HG03135 (cell line): ENCODE results near the gene GALNT16.
"Not testable (repeated sequence)": the region's sequence is repeated elsewhere in the genome, so short reads cannot be mapped to it uniquely, and the experiment has no call there.

ENCODE experiments used
- ATAC-seq: cut with Tn5 transposase; IDR thresholded peaks from one replicate; pipeline ENCODE4 v1.9.1; 2021; ENCODE audit warnings: mild to moderate bottlenecking, moderate library complexity; ENCODE audit not compliant: unreplicated experiment

GALNT16 gene

DNA sequence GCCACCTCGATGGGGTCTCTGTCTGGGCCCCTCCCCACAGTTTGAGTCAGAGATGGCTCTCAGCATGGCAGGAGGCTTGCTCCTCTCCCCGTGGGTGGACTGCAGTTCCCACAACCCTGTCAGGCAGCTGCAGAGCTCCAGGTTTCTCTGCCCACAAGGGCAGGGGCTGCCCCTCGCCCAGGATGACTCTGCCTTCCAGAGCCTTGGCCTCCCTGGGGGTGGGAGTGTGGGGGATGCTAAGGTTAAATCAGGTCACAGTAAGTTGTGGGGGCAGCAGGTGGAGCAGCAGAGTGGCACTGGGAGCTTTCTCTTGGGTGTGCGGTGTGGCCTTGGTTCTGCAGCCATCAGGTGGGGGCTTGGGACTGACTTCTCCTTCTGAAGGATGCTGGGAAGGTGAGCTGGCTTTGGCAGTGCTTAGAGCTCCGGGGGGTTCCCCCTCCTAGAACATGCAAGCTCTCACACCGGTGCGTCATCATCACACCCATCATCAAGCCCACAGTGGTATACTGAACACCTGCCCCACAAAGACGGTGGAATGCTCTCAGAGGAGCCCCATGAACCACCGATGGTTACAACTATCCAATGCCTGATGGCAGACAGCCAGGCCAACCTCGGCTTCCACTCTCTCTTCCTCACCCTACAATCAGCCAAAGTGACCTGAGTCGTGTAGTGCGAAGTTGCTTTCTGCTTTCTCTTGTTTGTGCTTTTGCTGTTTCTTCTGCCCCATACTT is 98.4 kb downstream of the GALNT16 start:
- ATAC-seq: no peak

DNA sequence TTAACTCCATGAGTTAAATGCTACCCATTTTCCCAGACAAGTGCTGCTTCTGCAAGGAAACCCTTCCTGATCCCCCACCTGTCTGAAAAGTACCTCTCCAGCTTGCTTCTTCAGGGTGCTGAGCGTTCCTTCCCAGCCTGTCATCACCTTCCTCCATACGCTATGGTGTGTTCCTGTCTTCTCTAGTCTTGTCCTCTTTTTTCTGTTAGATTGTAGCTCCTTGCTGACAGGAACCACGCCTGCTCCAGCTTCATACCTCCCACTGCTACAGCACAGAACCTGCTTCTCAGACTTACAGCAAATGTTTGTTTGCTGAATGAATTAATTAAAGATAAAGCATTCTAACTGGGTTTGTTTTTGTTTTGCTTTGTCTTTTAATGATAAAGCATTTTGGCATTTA is 99.0 kb downstream of the GALNT16 start:
- ATAC-seq: no peak

DNA sequence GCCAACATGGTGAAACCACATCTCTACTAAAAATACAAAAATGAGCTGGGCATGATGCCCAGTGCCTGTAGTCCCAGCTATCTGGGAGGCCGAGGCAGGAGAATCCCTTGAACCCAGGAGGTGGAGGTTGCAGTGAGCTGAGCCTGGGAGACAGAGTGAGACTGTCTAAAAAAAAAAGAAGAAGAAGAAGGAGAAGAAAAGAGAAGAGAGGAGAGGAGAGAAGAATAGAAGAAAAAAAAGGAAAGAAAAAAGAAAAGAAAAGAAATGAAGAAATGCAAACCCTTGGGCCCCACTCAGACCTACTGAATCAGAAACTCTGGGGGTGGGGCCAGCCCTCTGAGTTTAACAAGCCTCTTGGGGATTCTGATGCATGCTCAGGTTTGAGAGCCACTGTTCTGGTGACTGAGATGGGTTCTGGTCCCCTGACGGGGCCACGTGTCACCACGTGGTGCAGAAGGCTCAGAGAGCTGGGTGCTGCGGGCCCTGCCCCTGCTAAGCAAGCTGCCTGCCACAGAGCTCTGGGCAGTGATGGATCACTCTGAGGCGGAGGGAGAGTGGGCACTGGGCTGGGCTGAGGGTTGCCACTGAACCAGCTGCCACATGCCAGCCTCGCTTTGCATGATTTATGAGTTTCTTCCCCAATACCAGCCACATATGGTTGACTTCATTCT is 100.6 kb downstream of the GALNT16 start:
- no peak for ATAC-seq

DNA sequence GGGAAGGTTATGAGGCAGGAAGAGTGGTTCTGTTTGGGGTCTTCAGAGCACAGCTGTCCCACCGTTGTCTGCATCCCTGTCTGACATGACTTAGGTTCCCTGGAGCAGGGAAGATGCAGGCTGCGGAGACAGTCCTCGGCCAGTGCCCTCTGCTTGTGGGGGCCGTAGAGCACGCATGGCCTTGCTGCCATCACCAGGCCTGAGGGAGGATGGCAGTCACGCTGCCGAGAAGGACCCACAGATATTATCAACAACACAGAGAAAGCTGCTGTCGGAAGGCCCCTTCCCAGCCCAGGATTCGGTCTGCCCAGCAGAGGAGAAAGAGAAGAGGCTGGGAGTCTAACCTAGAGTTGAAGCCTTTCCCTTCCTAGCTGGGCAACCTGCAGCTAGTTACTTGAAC is 103.1 kb downstream of the GALNT16 start:
- ATAC-seq: no peak

DNA sequence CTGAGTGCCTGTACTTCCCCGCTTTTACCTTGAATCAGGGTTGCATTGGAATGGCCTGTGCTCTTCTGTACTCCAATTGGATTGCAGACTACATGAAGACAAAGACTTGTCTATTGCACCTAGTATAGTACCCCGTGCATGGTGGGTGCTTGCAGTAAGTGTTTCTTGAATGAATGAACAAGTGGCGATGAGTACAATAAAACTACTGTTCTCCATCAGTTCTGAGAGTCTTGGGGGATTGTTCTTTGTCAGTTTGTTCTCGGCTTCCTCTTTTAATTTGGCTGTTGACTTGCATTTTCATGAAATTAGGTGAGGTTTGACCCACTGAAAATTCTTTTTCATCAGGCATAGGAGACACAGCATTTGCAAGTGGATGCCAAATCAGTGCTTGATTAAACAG is 104.0 kb downstream of the GALNT16 start:
- no peak for ATAC-seq

DNA sequence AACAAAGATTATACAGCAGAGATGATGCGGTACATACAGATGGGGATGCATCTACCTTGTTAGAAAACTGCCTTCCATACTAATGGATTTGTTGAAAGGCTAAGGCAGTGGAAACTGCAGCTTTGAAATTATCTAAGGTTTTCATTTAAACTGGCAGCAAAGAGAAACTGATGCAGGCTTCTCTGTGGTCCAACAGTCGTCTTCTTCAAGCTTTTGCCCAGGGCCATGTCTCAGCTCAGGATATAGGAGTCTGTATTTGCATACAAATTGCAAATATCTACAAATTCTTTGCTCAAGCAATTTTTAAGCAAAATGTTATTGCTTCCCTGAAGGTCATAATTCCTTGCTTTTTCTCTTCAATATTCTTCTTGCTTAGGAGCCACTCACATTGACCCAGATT is 104.4 kb downstream of the GALNT16 start:
- no peak for ATAC-seq

DNA sequence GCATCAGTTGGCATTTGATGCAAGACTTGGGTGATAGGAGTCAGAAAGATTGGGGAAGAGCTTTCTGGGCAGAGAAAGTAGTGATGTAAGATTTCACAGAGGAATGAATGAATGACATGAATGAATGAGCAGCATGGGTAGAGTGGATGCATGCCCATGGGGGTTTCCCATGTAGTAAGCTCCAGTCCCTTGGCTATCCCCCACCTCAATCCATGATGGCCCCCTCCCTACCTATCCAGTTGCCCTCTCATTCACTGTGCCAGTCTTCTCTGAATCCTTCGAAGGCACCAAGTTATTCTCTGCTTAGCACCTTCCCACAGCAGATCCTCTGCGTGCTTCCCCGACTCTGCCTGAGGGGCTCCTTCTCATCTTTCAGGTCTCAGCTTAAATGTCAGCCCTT is 106.1 kb downstream of the GALNT16 start:
- ATAC-seq: no peak

DNA sequence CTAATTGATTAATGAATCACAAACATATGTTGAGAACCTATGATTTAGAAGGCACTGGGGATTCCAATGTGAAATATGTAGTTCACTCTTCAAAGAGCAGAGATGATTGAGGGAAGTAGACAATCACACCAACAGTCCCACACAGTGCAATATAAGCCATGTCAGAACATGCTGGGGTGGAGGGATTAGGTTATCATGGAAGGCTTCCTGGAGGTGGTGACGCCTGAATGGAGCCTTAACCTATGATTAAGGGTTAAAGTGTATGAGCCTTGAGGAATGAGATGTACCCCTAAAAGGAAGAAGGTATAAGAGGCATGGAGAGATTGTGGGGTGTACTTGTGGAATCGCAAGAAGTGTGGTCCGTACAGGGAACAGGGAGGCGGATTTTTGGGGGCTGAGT is 106.8 kb downstream of the GALNT16 start:
- no peak for ATAC-seq

DNA sequence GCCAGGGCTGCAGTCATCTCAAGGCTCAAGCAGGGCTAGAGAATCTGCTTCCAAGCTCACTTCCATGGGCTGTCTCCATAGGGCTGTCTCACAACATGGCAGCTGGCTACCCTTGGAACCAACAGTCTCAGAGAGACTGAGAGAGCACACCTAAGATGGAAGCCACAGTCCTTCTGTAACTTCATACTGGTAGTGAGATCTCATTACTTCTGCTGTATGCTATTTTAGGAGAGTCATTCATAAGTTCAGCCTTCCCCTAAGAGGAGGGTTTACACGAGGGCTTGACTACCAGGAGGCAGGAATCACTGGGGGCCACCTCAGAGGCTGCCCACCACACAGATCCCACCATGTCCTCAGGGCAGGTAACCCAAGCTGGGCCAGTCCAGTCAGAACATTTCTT is 108.4 kb downstream of the GALNT16 start:
- no peak for ATAC-seq

DNA sequence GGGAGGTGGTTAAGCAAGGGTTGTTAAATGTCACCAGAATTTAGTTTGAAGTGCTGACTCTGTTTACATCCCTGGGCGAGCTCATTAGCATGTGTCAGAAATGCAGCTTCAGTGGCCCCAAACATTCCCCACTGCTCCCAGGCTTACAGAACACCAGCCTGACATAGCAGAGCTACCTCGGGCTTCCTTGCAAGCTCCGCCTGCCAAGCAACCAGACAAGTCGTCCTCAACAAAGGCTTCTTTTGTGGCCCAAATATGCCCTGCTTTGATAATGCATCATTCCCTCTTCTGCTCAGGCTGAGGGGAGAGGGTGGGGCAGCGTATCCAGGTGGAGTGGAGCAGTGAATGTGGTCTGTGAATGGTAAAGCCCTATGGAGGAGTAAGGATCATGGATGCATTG is 110.1 kb downstream of the GALNT16 start:
- no peak for ATAC-seq

DNA sequence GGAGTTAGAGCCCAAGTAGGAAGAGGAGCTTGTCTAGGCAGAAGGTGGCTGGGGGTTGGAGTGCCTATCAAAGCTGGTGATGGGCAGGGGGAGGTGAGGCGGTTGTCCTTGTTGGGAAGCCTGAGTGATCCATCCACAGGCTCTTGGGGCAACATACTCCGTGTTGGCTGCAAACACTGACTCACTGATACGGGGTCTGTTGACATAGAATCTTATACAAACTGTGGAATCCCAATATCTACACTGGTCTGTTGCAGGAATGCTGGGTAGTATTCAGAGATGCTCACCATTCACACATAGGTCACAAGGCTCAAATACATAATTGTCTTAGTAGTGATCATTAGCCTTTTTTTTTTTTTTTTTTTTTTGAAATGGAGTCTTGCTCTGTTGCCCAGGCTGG is 112.2 kb downstream of the GALNT16 start:
- no peak for ATAC-seq

DNA sequence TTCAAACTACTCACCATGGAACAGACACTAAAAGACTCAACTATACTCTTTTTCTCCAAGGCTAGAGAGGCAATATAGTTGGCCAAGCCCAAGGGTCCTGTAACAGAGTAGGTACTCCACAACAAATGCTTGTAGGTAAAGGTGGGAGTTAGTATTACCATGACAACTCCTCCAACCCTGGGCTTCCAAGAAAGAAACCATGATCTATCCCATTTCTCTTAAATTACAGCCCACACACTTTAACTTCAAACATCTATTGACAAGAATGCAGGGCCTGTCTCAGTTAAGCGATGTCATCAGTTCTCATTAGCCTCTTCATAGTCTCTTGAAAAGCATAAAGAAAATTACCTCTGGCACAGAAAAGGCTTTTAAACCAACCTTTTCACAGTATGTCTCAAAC is 113.1 kb downstream of the GALNT16 start:
- ATAC-seq: no peak

DNA sequence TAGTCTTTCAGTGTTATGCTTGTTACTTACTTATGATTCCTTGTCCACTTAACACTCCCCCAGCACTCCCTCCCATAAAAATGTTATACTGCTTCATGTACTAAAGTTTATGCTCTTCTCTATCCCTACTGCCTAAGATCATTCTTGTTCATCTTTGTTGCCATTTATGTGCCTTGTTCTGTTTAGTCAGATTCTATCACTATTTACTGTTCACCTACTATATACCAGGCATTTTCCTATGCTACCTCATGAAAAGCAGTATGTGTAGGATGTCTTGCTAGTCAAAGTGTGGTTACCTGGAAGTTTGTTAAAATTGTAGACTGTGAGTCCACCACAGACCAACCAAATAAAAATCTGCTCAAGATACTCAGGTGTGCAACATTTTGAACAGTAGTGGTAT is 114.3 kb downstream of the GALNT16 start:
- ATAC-seq: no peak

DNA sequence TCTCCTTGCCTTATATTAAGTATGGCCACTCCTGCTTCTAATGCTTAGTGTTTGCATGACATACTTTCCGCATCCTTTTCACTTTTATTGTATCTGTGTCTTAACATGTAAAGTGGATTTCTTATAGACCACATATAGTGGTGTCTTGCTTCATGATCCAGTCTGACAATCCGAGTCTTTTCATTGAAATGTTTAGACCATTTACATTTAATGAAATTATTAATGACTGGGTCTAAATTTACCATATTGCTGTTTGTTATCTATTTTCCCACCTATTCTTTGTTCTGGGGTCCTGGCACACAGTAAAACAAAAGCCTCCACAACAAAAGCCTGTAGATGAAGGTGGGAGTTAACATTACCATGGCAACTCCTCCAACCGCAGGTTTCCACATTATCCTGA is 115.2 kb downstream of the GALNT16 start:
- ATAC-seq: no peak

DNA sequence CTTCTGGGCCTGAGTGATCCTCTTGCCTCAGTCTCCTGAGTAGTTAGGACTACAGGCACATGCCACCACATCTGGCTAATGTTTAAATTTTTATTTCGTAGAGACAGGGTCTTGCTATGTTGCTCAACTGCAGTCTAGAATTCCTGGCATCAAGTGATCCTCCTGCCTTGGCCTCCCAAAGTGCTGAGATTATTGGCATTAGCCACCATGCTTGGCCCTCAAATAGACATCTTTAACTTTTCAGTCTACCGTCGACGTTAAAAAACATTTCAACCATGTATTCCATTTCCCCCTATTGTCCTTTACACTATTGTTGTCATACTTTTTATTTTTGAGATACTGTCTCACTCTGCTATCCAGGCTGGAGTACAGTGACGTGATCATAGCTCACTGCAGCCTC is 115.8 kb downstream of the GALNT16 start:
- no peak for ATAC-seq

DNA sequence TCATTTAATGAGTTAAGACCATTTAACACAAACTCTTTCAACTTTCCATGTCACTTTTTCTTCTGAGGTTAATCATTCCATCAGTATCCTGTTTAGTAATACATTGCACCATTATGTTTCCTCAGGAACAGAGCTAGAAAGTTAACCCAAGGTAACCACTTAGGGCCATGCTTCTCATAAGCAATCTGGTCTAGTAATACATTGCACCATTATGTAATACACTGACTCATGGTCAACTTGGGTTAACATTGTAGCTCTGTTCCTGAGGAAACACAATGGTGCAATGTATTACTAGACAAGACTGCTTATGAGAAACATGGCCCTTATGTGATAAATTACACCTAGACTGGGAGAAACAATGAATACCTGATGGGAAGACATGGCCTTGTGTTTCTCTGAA is 116.5 kb downstream of the GALNT16 start:
- ATAC-seq: no peak

DNA sequence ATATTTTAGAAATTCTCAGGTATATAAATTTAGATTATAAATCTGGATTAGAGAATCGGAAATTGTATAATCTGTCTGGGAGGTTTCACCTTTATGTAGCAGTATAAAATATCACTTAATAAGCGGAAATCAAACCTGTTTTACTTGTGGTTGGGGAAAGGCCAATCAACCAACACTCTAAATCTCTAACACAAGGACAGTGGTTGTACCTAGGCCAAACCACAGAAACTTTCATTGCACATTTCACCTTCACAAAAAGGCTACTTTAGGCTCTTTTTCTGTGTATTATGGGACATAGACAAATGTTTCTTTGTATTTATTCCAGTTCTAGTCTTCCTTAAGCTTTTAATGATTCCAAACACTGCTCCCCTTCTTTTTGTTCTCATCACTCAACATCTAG is 118.3 kb downstream of the GALNT16 start:
- ATAC-seq: no peak

DNA sequence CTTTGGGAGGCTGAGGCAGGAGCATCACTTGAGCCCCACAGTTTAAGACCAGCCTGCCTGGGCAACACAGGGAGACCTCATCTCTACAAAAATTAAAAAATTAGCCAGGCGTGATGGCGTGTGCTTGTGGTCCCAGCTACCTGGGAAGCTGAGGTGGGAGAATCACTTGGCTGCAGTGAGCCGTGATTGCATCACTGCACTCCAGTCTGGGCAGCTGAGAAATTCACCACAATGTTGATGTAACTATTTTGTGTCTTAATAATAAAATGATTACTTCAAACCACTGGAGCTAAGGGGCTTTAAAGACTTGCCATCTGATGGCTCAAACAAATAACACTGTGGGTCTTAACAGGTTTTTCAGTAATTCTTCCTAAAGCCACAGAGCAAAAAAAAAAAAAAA is 127.4 kb downstream of the GALNT16 start:
- ATAC-seq: no peak

DNA sequence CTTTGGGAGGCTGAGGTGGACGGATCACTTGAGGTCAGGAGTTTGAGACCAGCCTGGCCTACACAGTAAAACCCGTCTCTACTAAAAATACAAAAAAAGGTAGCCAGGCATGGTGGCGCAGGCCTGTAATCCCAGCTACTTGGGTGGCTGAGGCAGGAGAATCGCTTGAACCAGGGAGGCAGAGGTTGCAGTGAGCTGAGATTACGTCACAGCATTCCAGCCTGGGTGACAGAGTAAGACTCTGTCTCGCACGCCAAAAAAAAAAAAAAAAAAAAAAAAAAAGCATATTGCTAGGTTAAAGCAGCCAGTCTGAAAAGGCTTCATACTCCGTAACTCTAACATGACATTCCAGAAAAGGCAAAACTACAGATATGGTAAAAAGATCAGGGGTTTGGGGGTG is 131.4 kb downstream of the GALNT16 start:
- ATAC-seq: not testable (repeated sequence)

DNA sequence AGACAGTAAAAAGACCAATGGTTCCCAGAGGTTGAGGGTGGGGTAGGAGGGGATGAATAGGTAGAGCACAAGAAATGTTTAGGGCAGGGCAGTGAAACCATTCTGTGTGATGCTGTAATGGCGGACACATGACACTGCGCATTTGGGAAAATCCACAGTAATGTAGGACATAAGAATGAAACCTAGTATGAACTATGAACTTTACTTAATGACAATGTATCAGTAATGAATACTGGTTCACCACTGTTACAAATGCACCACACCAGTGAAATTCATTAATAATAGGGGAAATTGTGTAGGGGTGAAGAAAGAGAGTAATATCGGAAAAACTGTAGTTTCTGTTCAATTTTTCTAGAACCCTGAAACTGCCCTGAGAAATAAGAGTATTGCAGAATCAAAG is 132.5 kb downstream of the GALNT16 start:
- ATAC-seq: no peak

DNA sequence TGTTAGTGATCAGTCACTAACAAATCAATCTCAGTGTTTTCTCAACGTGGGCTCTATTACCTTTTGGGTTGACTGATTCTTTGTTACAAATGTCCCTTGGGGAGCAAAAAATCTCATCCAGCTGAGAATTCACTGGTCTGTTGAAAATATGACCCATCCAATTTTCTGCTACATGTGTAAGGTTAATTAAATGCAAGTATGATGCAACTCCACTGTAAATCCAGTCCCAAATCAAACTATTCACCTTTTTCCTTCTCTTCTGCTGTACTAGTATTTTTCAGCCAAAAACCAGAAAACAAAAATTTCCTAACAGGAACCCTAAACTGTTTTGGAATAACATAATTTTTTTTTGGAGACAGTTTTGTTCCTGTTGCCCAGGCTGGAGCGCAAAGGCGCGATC is 136.0 kb downstream of the GALNT16 start:
- ATAC-seq: no peak

DNA sequence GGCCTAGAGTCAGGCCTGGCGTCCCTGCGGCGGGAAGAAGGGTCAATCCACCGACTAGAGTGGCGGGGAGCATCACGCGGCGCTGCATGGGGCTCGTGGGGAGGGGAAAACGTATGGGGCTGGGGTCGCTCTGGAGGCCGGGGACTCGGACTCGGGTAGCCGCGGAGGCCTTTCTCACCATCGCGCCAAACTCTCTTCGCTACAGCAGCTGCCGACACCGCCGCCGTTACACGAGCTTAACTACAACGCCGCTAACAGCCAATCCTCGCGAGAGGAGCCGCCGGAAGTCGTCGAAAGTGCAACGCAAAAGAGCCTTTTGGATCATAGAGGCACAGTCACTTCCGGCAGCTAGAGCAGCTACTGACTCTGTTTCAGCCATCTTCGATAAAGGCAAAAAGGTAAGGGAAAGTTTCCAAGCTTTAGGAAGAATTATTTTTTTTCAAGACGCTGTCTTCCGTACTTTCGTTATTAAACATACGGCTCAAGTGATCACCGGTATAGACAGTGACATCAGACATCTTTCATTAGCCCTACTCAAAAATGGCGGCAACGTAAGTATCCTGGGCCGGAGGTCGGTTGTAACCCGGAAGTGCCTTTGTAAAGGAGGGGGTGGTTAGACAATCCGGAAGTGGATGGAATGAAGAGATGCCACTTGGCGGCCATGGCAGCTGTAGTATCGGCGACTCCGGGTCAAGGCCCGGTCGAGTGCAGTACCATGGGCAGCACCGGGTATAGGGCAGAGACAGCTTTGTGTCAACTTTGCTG is 138.3 kb downstream of the GALNT16 start, which contains the start of the genes ERH and SLC39A9:
Gene ERH (minus strand): TSS at position 247 of the 765 bp plus-strand sequence. CDS start 66 bp downstream, at position 181.
Gene SLC39A9 (plus strand): TSS at position 640 of the 765 bp plus-strand sequence. CDS start 678 bp downstream, outside the sequence.
- peak; percentile 90 for ATAC-seq
